K562 (cell line): ENCODE data around the gene GPX7.

Experiments
- CHCHD3 ChIP-seq: fragments of 250-450 bp; sonication (Bioruptor Pico); IDR thresholded peaks from 2 replicates; pipeline ENCODE4 v2.1.2; 2022; ENCODE audit warnings: mild to moderate bottlenecking
- CREB1 ChIP-seq, 2 experiments: sonication (generic) in 1 of 2; formaldehyde crosslinking in 1 of 2; IDR thresholded peaks; 2 replicates each; pipeline versions ENCODE4 v1.6.1 to v1.8.0; 2012 to 2022; ENCODE audit warnings: inconsistent platforms in 1 of 2, mild to moderate bottlenecking in 1 of 2, missing genetic modification reagents in 1 of 2, moderate library complexity in 1 of 2
- HMG20A ChIP-seq: fragments of 450-650 bp; formaldehyde crosslinking; conservative IDR thresholded peaks from 2 replicates; pipeline ENCODE4 v1.4.0; 2020; ENCODE audit warnings: mild to moderate bottlenecking, mixed read lengths
- NR2C2 ChIP-seq, 2 experiments: fragments of 200-800 bp in 1 of 2; sonication (Bioruptor generic) in 1 of 2; sonication (generic) in 1 of 2; formaldehyde crosslinking in 1 of 2; IDR thresholded peaks; 2 replicates each; pipeline versions ENCODE4 v1.6.1 to v1.8.0; 2016 to 2022; ENCODE audit warnings: mild to moderate bottlenecking in 1 of 2, missing compliant biosample characterization in 1 of 2, missing genetic modification characterization in 1 of 2, missing genetic modification reagents in 1 of 2
- POLR2A ChIP-seq: fragments of 450-650 bp; conservative IDR thresholded peaks from 2 replicates; pipeline ENCODE4 v1.6.1; 2016
- SIN3A ChIP-seq, 2 experiments: fragments of 150-350 bp in 1 of 2; IDR thresholded peaks; 2 replicates each; pipeline ENCODE4 v1.6.1; 2011 to 2016; ENCODE audit warnings: borderline replicate concordance in 2 of 2, low read depth in 2 of 2, low read length in 2 of 2, mild to moderate bottlenecking in 2 of 2, moderate library complexity in 2 of 2; ENCODE audit not compliant: control insufficient read depth in 1 of 2
- ZNF431 ChIP-seq: sonication (generic); formaldehyde crosslinking; IDR thresholded peaks from 2 replicates; pipeline ENCODE4 v1.8.0; 2022; ENCODE audit warnings: mild to moderate bottlenecking, missing genetic modification reagents
- TF ChIP-seq, protein P1 (sequence below), 2 experiments: fragments of 450-650 bp in 1 of 2; IDR thresholded peaks; 2 replicates each; pipeline ENCODE4 v1.6.1; 2011 to 2017; ENCODE audit warnings: low read depth in 2 of 2, antibody characterized with exemption in 1 of 2, borderline replicate concordance in 1 of 2, low read length in 1 of 2, mild to moderate bottlenecking in 1 of 2, mixed read lengths in 1 of 2; ENCODE audit not compliant: control insufficient read depth in 1 of 2
- TF ChIP-seq, protein P2 (sequence below), 3 experiments: IDR thresholded peaks in 2 of 3; conservative IDR thresholded peaks in 1 of 3; 2 replicates each; pipeline ENCODE4 v1.5.1; 2011 to 2012; ENCODE audit warnings: low read length in 3 of 3, mild to moderate bottlenecking in 3 of 3, control low read depth in 2 of 3, improper control_type of control experiment in 1 of 3, inconsistent platforms in 1 of 3, low read depth in 1 of 3, mixed read lengths in 1 of 3, moderate library complexity in 1 of 3; ENCODE audit not compliant: insufficient read depth in 2 of 3
- TF ChIP-seq, protein P3 (sequence below): sonication (generic); formaldehyde crosslinking; IDR thresholded peaks from 2 replicates; pipeline ENCODE4 v1.8.1; 2023; ENCODE audit warnings: mild to moderate bottlenecking, missing genetic modification reagents
- TF ChIP-seq, protein P4 (sequence below): sonication (generic); formaldehyde crosslinking; IDR thresholded peaks from 2 replicates; pipeline ENCODE4 v1.8.0; 2022; ENCODE audit warnings: mild to moderate bottlenecking, low read depth, missing genetic modification reagents

DNA sequence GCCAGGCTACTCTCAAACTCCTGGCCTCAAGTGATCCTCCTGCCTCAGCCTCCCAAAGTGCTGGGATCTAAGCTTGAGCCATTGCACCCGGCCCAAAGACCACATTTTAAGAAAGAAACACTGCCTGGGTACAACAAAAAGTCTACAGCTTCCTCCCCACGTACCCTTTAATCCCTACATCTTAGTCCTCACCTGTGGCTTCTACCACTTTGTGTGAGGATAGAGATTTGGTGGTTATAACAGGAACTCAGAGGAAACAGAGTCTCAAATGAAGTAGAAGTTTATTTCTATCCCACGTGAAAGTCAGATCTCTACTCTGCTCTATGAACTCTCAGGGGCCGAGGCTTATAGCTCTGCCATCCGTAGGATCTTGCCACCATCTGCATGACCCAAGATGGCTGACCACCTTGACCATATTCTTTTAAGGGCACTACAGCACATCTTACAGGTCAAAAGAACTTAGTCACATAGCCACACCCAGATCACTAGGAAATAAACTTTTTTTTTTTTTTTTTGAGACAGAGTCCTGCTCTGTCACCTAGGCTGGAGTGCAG lies 13.4 kb downstream of the GPX7 start:
- TF ChIP-seq POLR2A = no peak
- no peak for TF ChIP-seq CHCHD3 (CRISPR knock-in tag)
- no peak for TF ChIP-seq NR2C2 (CRISPR knock-in tag; IDR thresholded peaks at IDR 0.05)
- no peak for TF ChIP-seq NR2C2 (tag; IDR thresholded peaks at IDR 0.05)
- TF ChIP-seq HMG20A (CRISPR knock-in tag) = no peak
- TF ChIP-seq, protein P1, sequence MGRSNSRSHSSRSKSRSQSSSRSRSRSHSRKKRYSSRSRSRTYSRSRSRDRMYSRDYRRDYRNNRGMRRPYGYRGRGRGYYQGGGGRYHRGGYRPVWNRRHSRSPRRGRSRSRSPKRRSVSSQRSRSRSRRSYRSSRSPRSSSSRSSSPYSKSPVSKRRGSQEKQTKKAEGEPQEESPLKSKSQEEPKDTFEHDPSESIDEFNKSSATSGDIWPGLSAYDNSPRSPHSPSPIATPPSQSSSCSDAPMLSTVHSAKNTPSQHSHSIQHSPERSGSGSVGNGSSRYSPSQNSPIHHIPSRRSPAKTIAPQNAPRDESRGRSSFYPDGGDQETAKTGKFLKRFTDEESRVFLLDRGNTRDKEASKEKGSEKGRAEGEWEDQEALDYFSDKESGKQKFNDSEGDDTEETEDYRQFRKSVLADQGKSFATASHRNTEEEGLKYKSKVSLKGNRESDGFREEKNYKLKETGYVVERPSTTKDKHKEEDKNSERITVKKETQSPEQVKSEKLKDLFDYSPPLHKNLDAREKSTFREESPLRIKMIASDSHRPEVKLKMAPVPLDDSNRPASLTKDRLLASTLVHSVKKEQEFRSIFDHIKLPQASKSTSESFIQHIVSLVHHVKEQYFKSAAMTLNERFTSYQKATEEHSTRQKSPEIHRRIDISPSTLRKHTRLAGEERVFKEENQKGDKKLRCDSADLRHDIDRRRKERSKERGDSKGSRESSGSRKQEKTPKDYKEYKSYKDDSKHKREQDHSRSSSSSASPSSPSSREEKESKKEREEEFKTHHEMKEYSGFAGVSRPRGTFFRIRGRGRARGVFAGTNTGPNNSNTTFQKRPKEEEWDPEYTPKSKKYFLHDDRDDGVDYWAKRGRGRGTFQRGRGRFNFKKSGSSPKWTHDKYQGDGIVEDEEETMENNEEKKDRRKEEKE (IDR thresholded peaks at IDR 0.05; ENCODE audit: borderline replicate concordance in 1 of 2, control insufficient read depth in 1 of 2, low read depth in 2 of 2, low read length in 1 of 2) = no peak
- no peak for TF ChIP-seq CREB1 (IDR thresholded peaks at IDR 0.05)
- no peak for TF ChIP-seq CREB1 (CRISPR knock-in tag; IDR thresholded peaks at IDR 0.05)
- TF ChIP-seq, protein P2, sequence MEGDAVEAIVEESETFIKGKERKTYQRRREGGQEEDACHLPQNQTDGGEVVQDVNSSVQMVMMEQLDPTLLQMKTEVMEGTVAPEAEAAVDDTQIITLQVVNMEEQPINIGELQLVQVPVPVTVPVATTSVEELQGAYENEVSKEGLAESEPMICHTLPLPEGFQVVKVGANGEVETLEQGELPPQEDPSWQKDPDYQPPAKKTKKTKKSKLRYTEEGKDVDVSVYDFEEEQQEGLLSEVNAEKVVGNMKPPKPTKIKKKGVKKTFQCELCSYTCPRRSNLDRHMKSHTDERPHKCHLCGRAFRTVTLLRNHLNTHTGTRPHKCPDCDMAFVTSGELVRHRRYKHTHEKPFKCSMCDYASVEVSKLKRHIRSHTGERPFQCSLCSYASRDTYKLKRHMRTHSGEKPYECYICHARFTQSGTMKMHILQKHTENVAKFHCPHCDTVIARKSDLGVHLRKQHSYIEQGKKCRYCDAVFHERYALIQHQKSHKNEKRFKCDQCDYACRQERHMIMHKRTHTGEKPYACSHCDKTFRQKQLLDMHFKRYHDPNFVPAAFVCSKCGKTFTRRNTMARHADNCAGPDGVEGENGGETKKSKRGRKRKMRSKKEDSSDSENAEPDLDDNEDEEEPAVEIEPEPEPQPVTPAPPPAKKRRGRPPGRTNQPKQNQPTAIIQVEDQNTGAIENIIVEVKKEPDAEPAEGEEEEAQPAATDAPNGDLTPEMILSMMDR (IDR thresholded peaks at IDR 0.05 in 2 of 3, conservative IDR thresholded peaks at IDR 0.05 in 1 of 3; ENCODE audit: insufficient read depth in 2 of 3, low read depth in 1 of 3, low read length in 3 of 3) = no peak
- TF ChIP-seq SIN3A (IDR thresholded peaks at IDR 0.05; ENCODE audit: borderline replicate concordance in 2 of 2, control insufficient read depth in 1 of 2, low read depth in 2 of 2, low read length in 2 of 2) = no peak
- TF ChIP-seq, protein P3, sequence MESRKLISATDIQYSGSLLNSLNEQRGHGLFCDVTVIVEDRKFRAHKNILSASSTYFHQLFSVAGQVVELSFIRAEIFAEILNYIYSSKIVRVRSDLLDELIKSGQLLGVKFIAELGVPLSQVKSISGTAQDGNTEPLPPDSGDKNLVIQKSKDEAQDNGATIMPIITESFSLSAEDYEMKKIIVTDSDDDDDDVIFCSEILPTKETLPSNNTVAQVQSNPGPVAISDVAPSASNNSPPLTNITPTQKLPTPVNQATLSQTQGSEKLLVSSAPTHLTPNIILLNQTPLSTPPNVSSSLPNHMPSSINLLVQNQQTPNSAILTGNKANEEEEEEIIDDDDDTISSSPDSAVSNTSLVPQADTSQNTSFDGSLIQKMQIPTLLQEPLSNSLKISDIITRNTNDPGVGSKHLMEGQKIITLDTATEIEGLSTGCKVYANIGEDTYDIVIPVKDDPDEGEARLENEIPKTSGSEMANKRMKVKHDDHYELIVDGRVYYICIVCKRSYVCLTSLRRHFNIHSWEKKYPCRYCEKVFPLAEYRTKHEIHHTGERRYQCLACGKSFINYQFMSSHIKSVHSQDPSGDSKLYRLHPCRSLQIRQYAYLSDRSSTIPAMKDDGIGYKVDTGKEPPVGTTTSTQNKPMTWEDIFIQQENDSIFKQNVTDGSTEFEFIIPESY (CRISPR knock-in tag) = no peak
- no peak for TF ChIP-seq ZNF431 (CRISPR knock-in tag)
- TF ChIP-seq, protein P4, sequence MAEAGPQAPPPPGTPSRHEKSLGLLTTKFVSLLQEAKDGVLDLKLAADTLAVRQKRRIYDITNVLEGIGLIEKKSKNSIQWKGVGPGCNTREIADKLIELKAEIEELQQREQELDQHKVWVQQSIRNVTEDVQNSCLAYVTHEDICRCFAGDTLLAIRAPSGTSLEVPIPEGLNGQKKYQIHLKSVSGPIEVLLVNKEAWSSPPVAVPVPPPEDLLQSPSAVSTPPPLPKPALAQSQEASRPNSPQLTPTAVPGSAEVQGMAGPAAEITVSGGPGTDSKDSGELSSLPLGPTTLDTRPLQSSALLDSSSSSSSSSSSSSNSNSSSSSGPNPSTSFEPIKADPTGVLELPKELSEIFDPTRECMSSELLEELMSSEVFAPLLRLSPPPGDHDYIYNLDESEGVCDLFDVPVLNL (CRISPR knock-in tag) = no peak
